HG02938 (cell line): ENCODE data around the gene ZNF579.

Source experiments
- ATAC-seq: cut with Tn5 transposase; IDR thresholded peaks from one replicate; pipeline ENCODE4 v1.9.1; 2021; ENCODE audit warnings: mild to moderate bottlenecking, moderate library complexity; ENCODE audit not compliant: unreplicated experiment

The ZNF579 gene

DNA sequence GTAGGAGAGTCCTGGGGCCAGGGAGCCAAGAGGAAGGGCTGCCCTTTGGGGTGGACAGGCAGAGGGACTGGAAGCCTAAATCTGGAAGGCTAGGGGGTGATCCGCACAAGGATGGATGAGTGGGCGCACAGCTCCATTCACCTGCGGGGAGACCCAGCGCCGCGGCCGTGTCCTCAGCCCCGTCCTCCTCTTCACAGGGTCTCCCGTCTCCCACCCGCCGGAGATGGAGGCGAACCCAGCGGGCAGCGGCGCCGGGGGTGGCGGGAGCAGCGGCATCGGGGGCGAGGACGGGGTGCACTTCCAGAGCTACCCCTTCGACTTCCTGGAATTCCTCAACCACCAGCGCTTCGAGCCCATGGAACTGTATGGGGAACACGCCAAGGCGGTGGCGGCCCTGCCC, 32.7 kb upstream of the ZNF579 start:
- no peak for ATAC-seq

DNA sequence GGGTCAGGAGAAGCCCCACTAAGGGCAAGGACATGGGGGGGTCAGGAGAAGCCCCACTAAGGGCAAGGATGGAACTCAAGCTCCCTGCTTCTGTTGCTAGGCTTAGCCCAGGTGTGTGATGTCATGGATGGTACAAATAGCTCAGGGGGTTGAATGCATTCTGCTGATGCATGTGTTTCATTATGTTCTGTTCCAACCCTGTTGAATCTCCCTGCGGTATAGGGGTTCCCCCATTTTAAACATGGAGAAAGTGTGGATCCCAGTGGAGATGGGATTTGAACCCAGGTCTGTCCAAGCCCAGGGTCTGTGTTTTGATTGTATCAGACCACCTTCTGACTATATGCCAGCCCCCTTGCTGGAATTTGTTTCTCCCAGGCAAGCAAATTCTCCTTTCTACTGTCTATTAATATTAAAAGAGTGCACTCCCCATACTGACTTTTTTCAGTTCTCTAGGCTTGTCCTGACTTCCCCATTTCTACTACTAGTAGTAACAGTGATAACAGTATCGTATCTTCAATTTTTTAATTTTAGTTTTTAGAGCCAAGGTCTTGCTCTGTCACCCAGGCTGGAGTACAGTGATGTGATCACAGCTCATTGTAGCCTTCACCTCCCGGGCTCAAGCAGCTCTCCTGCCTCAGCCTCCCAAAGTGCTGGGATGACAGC, 31.5 kb upstream of the ZNF579 start:
- ATAC-seq: no peak

DNA sequence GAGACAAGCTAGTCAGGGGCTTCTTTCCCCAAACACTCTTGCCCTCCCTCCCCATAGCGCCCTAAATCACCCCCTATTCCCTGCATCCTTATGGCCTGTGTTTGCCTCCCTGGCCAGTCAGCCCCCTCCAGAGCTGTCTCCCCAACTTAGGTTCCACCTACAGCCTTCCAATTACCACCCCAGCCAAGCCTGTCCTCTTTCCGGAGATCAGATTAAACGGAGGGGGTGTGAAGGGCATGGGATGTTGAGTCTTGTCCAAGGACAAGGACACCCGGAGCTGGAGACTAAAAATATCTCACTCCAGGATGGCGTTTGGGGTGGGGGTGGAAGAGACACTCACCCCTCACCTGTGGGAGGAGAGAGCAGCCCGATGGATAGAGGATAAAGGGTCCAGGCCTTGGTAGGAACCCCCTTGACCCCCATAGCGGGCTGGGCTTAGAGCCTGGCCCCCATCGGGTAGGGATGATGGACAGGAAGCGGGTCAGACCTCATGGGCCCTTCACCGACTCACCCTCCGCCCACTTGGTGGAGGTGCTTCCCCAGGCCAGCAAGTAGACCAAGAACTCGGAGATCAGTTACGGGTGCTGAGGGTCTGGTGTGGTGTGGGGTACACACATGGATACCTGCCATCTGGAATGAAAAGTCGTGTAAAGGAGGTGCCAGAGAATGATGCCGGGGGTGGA, 30.8 kb upstream of the ZNF579 start:
- no peak for ATAC-seq

DNA sequence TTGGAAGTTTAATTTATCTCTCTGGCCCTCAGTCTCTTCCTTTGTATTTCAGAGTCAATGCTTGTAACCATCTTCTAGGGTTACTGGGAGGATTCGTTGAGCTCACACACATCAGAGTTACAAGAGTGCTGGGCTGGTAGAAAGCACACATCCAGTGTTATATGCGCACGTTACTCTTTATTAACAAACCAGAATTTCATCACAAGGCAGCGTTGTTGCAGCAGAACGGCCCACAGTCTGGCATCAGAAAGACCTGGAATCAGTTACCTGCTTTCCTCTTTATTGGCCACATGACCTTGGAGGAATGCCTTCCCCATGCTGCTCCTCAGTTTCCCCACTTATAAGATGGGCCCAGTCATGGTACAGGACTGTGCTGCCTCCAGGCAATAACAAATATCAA, 28.7 kb upstream of the ZNF579 start:
- ATAC-seq: no peak

DNA sequence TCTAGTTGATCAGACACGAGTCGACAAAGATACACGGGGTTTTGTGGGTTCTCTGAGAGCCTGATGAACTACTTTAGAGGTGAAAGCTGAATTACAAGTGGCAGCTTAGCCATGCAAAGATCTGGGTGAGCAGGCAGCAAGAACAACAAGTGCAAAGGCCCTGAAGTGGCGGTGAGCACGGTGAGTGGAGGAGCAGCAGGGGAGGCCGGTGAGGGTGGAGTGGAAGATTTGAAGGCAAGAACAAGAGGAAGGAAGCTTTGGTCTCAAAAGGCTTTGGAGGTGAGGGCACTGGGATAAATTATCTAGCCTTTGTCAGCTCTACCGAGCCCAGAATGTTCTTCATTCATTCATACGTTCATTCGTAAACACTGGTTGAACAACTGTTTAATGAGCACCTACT, 26.2 kb upstream of the ZNF579 start:
- no peak for ATAC-seq

DNA sequence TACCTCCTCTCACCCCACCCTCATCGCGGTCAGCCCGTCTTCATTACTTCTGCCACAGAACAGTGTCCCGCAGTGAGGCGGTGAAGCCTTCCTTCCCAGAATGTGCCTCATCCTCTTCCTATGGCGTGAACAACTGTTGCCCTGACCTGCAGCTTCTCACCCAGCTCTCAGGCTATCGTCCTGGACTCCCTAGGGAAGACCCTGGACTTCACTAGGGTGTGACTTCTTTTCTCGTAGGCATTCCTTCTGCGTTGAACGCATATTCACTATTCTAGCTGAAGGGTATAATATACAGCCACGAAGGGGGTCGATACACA, 25.8 kb upstream of the ZNF579 start:
- ATAC-seq: no peak

DNA sequence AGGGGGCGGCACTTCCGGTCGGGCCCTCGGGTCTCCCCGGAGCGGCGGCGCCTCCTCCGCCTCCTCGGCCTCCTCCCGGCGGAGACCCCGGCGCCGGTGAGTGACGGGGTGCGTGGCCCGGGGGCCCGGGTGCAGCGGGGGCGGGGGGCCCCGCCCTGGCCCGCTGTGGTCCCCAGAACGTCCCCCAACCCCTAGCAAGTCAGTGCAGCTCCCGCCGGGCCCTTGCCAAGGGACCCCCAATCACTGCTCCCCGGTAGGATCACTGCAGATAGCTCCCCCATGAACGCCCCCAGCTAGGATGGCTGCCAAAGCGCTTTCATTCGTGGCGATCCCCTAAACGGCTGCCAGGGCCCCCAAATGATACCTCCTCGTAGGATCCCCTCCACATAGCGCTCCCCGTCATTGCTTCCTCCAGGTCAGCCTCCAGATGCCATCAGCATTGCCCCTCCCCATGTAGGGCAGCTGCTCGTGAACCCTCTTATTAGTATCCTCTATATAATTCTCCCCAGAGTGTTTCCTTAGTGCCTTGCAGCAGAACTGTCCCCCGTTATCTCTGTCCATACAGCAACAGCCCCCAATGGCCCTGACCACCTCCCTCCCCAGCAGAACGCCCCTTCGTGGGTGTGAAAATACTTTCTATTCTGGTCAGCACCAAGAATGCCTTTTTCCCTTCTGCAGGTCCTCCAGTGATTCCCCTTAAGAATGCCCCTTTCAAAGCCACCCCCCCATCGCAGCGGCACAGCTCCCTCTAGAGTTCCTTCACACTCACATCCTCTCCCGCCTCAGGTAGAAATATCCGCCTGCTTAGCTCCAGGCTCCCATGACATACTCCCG, 25.2 kb upstream of the ZNF579 start, which contains the start of gene ZNF865:
TSS of gene ZNF865 (plus strand) at position 11 of the 834 bp plus-strand sequence. CDS start 7,972 bp downstream, outside the sequence.
- no peak for ATAC-seq

DNA sequence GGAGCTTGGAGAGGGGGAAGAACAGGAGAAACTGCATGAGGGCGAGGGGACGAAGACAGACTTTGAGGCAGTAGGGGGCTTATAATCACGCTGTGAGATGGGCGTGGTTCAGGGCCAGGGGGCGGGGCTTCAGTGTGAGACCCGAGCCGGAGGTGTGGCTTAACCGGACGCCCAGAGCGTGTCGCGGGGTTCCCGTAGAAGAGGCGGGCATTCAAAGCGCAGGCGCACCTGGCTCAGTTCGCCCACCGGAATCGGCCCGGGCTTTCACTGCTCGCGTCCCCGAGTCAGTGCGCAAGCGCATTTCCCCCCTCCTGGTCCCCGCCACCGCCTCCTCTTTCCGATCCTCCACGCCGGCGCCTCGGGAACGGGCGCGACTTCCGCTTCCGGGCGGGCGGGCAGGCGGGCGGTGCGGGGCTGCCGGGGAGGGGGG, 24.6 kb upstream of the ZNF579 start:
- peak; percentile 68 for ATAC-seq

DNA sequence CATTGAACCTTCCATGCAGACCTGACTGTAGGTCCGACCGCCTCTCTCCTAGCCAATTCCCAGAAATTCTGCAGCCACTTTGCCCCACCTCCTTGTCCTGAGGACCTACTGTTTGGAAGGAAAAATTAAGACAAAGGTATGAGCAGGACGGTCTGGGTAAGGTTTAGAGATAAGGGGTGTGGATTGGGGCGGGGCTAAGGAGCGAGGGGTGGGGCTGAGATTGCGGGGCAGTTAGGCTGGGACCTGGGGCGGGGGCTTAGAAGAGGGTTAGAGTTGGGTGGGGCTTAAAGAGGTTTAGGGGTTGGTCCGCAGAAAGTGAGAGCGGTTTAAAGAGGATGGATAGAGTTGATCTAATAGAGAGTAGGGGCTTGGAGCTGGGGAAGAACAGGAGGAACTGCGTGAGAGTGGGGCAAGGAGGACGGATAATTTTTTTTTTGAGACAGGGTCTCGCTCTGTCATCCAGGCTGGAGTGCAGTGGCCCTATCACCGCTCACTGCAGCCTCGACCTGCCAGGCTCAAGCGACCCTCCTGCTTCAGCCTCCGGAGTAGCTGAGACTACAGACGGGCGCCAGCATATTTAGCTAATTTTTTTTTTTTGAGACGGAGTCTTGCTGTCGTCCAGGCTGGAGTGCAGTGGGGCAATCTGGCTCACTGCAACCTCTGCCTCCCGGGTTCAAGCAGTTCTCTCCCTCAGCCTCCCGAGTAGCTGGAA, 23.1 kb upstream of the ZNF579 start:
- ATAC-seq: no peak

DNA sequence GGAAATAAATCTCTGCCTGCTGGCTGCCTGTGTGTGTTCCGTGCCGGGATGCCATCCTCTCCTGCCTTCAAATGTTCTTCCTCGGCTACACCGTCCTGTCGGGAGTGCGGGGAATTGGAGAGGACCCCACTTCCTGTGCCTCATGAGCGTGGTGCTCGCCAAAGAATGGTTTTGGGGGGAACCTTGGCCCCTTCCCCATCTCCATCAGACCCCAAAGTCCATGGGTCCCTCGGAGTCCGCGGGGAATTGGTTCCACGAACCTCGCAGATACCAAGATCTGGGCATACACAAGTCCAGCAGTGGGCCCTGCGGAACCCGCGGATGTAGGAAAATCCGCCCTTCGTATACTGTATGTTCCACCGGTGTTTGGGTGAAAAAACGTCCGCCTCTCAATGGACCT, 22.5 kb upstream of the ZNF579 start:
- ATAC-seq: no peak

DNA sequence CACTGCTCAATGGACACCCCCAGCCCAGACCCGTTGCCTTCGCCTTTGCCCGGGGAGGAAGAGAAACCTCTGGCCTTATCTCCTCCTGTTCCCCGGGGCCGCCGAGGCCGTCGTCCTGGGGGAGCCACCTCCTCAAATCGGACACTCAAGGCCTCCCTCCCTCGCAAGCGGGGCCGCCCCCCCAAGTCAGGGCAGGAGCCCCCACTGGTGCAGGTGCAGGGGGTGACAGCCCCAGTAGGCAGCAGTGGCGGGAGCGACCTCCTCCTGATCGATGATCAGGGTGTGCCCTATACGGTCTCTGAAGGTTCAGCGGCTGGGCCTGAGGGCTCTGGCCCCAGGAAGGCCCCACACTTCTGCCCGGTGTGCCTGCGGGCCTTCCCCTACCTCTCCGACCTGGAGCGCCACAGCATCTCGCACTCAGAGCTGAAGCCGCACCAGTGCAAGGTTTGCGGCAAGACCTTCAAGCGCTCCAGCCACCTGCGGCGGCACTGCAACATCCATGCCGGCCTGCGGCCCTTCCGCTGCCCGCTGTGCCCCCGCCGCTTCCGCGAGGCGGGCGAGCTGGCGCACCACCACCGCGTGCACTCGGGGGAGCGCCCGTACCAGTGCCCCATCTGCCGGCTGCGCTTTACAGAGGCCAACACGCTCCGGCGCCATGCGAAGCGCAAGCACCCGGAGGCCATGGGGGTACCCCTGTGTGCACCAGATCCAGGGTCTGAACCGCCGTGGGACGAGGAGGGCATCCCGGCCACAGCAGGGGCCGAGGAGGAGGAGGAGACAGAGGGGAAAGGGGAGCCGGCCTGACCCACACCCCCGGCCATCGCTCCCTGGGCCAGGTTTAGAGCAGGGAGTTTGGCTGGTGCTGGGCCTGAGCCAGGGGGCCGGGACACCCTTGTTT, 21.7 kb upstream of the ZNF579 start:
- no peak for ATAC-seq

DNA sequence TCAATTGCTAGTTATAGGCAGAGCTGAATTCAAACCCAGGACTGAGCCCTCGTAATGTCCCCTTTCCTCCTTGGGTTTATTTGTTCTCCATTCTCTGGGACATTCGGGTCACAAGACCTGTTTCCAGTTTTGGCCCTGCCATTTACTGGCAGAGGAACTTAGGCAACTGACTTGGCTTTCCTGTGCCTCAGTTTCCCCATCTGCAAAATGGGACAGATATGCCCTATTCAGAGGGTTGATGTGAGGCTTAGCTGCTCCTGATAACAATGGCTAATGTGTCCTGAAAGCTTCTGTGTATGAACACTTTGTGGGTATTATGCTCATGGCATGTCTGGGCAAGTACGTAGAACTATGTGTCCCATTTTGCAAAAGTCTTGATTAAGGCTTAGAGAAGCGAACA, 20.4 kb upstream of the ZNF579 start:
- ATAC-seq: no peak

DNA sequence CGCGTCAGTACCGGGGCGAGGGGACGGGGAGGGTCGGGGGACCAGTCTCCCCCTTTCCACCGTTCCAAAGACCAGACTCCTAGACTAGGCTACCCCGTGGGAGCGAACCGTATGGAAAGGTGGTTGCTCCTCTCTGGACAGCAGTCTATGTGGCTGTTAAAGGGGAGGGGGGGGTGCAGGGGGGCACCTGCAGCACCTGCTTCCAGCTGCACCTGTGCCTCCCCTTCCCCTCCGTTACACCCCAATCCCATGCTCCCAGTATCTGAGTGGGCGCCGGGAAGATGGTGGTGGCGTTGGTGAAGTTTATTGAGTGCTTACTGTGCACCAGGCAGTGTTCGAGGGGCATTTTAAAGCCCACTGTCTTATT, 20.0 kb upstream of the ZNF579 start:
- no peak for ATAC-seq

DNA sequence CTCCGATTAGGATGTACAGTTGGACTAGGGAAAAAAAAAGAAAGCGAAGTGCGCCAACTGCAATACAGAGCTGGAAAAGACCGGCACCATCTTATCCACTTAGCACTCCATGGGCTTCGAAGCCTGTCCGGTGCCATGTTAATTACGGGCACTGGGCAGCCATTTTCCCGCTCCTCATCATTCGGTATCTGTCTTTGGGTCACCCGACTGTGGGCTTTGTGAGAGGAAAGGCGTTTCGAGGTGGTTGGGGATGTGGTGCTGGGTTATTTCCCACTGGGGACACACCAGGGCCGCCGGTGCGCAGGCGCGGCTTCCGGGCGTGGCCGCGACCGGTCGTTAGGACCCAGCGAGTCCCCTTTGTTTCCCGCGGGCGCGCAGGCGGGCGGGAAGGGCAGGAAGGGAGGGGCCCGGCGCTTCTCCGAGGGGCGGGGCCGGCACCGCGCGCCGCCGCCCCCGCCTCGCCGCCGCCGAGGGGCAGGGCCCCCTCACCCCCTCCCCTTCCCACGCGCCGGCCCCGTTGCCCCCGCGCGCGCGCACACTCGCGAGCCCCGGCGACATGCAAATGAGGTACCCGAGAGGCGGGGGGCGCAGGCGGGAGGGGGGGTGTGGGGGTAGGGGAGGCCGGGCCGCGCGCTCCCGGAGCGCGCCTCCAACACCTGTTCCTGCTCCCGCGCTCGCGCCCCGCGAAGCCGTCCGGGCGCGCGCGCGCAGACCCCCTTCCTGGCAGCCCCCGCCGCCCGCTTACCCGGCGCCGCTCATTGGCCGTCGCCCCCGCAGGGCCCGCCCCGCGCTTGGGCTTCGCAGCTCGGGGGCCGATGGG, 19.4 kb upstream of the ZNF579 start, which contains the start of gene ZNF524:
TSS of gene ZNF524 (plus strand) at position 447 of the 820 bp plus-strand sequence. CDS start 1,825 bp downstream, outside the sequence.
- ATAC-seq: peak; percentile 41

DNA sequence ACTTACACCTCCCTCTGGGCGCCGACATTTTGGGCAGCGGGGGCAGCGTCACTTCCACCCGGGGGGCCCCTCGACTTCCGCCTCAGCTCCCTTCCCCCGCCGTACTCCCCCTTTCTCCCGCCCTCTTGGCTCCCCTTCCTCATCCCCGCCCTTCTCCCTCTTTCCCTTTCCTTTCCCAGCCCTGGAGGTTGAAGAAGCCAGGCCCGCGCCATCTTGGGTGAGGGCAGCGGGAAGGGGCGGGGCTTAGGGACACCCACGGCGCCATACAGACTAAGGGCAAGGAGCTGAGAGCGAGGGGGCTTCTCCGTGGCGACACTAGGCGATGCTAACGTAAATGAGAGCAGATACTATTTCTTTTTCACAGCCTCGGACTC, 18.8 kb upstream of the ZNF579 start, which contains the start of gene FIZ1:
TSS of gene FIZ1 (minus strand) at position 50 of the 374 bp plus-strand sequence. CDS start 1,652 bp downstream, outside the sequence.
- peak; percentile 55 for ATAC-seq

DNA sequence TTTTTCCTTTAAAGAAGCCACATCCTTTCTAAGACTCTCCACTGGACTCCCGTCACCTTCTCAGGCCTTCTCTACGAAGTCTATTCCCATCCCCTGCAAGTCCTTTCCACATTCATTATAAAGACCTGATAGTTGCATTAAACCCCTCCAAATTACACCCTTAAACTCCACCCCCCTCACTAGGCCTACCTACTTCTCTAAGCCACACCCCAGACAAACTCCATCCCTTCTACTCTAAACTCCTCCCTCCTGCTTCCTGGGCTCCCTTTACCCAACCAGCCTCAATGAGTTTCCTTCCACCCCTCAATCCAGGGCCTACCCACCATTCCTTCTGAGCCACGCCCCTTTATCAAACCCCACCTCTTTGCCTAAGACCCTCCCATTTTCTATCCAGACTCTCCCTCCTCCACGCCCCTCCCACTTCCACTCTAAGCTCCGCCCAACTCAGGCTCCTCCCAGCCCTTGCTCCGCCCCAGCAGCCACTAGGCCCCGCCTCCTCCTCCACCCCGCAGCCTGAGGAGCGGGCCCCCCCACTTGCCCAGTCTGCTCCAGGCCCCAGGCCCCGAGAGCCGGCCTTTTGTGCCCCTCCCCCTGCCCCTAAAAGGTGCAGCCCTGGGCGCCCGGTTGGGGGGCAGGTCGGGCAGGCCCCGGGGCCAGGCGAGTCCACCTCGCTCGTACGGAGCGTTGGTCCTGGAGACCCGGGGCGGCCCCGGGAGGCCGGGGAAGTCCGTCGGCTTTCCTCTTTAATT, 18.2 kb upstream of the ZNF579 start:
- ATAC-seq: peak; percentile 52

DNA sequence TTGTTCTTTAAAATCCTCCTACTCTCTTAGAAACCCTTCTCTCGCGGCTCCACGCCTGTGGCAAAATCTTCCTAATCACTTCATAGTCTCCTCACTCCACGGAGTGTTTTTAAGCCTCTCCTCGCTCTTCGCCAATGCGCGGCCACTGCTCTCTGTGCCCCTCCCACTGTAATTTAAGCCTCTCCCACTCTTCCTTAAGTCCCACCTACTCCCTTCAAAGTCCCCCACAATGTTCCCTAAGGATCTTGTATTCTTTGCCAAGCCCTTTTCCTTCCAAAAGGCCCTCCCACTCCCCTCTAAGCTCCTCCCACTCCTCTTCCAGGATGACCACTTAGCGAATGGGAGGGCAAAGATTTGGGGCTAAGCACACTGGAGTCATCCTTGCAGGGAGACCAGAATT, 17.4 kb upstream of the ZNF579 start:
- no peak for ATAC-seq

DNA sequence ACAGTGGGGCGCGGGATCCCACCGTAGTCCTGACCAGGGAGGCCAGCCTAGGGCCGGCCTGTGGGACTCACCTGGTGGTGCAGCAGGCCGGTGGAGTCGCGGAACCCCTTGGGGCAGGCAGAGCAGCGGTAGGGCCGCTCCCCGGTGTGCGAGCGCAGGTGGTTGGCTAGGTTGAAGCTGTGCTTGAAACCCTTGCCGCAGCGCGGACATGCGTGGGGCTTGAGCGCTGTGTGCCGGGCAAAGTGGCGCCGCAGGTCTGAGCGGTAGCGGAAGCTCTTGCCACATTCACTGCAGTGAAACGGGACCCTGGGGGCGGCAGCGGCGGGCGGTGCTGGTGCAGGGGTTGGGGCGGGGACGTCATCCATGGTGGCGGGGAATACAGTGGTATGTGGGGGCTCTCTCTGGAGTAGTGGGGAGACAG, 16.9 kb upstream of the ZNF579 start:
- ATAC-seq: no peak
